COLO668 (cell line): Measurements from ENCODE around the gene EFS.

Experiments used
- DNase-seq: peaks from one replicate; lab custom pipeline; 2025; ENCODE audit not compliant: unreplicated experiment; lab: John Stamatoyannopoulos, UW

The EFS gene

GRCh38 chr14:23307687-23308644, 57.0 kb downstream of the EFS start:
- no peak for DNase-seq

- DNase-seq = no peak
Measured at GRCh38 chr14:23307146-23307530, 57.8 kb downstream of the EFS start.

GRCh38 chr14:23306412-23307145, 58.4 kb downstream of the EFS start, which contains the start of gene BCL2L2:
Gene BCL2L2, plus strand, starts transcription at chr14:23306833. Its CDS starts 935 bp downstream, at chr14:23307768.
- peak; percentile 95 for DNase-seq
